Liver (tissue), 9 donors: ENCODE results near the gene SH3GL1. TPM values are rescaled to one million over a fixed set of nuclear protein-coding genes. Genes with fewer than 3 reads are reported as not detected.

Experiments used
- DNase-seq: peaks from one replicate; pipeline ENCODE4 v3.0.0-alpha.2; 2017; ENCODE audit warnings: low spot score
- H3K27ac ChIP-seq, 2 donors: one replicate each; pipeline ENCODE4 v1.7.0; 2013; ENCODE audit warnings: inconsistent platforms in 2 of 2, low read length in 2 of 2, control low read depth in 1 of 2, low read depth in 1 of 2, mild to moderate bottlenecking in 1 of 2
- H3K27me3 ChIP-seq, 4 donors: one replicate each; pipeline versions ENCODE4 v1.6.1 to v1.7.0; 2013; ENCODE audit warnings: low read length in 3 of 4, inconsistent platforms in 1 of 4, mild to moderate bottlenecking in 1 of 4, moderate library complexity in 1 of 4; ENCODE audit not compliant: control insufficient read depth in 4 of 4, insufficient read depth in 4 of 4
- H3K36me3 ChIP-seq, 4 donors: one replicate each; pipeline versions ENCODE4 v1.6.1 to v1.7.0; 2013; ENCODE audit warnings: low read length in 3 of 4, mild to moderate bottlenecking in 3 of 4, low read depth in 1 of 4, moderate library complexity in 1 of 4; ENCODE audit not compliant: control insufficient read depth in 4 of 4, insufficient read depth in 3 of 4
- H3K4me1 ChIP-seq, 4 donors: one replicate each; pipeline versions ENCODE4 v1.6.1 to v1.7.0; 2013; ENCODE audit warnings: low read length in 3 of 4, mild to moderate bottlenecking in 3 of 4, moderate library complexity in 1 of 4; ENCODE audit not compliant: control insufficient read depth in 4 of 4, insufficient read depth in 4 of 4
- H3K4me3 ChIP-seq, 3 donors: one replicate each; pipeline versions ENCODE4 v1.6.1 to v1.7.0; 2013; ENCODE audit warnings: low read length in 3 of 3, control low read depth in 1 of 3, low read depth in 1 of 3, mild to moderate bottlenecking in 1 of 3
- H3K9ac ChIP-seq, 2 donors: one replicate each; pipeline ENCODE4 v1.7.0; 2013; ENCODE audit warnings: low read length in 2 of 2, mild to moderate bottlenecking in 2 of 2, moderate library complexity in 2 of 2, control low read depth in 1 of 2, low read depth in 1 of 2
- H3K9me3 ChIP-seq, 4 donors: one replicate each; pipeline versions ENCODE4 v1.6.1 to v1.7.0; 2013; ENCODE audit warnings: low read length in 3 of 4; ENCODE audit not compliant: control insufficient read depth in 4 of 4
- ATF3 ChIP-seq: IDR thresholded peaks from 2 replicates; pipeline ENCODE4 v1.6.1; 2016; ENCODE audit warnings: antibody characterized with exemption
- CTCF ChIP-seq: fragments of 150-350 bp; IDR thresholded peaks from 2 replicates; pipeline ENCODE4 v1.5.1; 2017; ENCODE audit warnings: improper control_type of control experiment, low read depth, low read length; ENCODE audit not compliant: missing input control
- EGR1 ChIP-seq, 2 donors: IDR thresholded peaks; 2 replicates each; pipeline ENCODE4 v1.6.1; 2016 to 2018; ENCODE audit warnings: antibody characterized with exemption in 2 of 2, low read depth in 2 of 2
- FOXA1 ChIP-seq: IDR thresholded peaks from 2 replicates; pipeline ENCODE4 v1.6.1; 2016; ENCODE audit warnings: antibody characterized with exemption
- FOXA2 ChIP-seq: IDR thresholded peaks from 2 replicates; pipeline ENCODE4 v1.6.1; 2016; ENCODE audit warnings: antibody characterized with exemption
- HNF4A ChIP-seq, 2 donors: conservative IDR thresholded peaks; 2 replicates each; pipeline ENCODE4 v1.6.1; 2016; ENCODE audit warnings: antibody characterized with exemption in 2 of 2, mild to moderate bottlenecking in 2 of 2
- HNF4G ChIP-seq: IDR thresholded peaks from 2 replicates; pipeline ENCODE4 v1.6.1; 2016; ENCODE audit warnings: antibody characterized with exemption
- JUND ChIP-seq, 2 donors: IDR thresholded peaks; 2 replicates each; pipeline ENCODE4 v1.6.1; 2016; ENCODE audit warnings: antibody characterized with exemption in 2 of 2
- MAX ChIP-seq: IDR thresholded peaks from 2 replicates; pipeline ENCODE4 v1.6.1; 2016; ENCODE audit warnings: antibody characterized with exemption
- NR2F2 ChIP-seq: IDR thresholded peaks from 2 replicates; pipeline ENCODE4 v1.6.1; 2016; ENCODE audit warnings: antibody characterized with exemption
- RAD21 ChIP-seq, 2 donors: IDR thresholded peaks; 2 replicates each; pipeline ENCODE4 v1.6.1; 2016; ENCODE audit warnings: antibody characterized with exemption in 2 of 2, mild to moderate bottlenecking in 2 of 2
- REST ChIP-seq: IDR thresholded peaks from 2 replicates; pipeline ENCODE4 v1.6.1; 2016; ENCODE audit warnings: antibody characterized with exemption, mild to moderate bottlenecking
- RXRA ChIP-seq, 2 donors: IDR thresholded peaks; 2 replicates each; pipeline ENCODE4 v1.6.1; 2017 to 2018; ENCODE audit warnings: antibody characterized with exemption in 2 of 2, mild to moderate bottlenecking in 1 of 2
- TAF1 ChIP-seq: conservative IDR thresholded peaks from 2 replicates; pipeline ENCODE4 v1.6.1; 2016; ENCODE audit warnings: antibody characterized with exemption, mild to moderate bottlenecking
- YY1 ChIP-seq: IDR thresholded peaks from 2 replicates; pipeline ENCODE4 v1.6.1; 2016; ENCODE audit warnings: antibody characterized with exemption, mild to moderate bottlenecking
- WGBS: extraction: QIAGEN DNeasy Blood & Tissue Kit; methylation state at CpG from one replicate; pipeline ENCODE4 v1.1.7; 2013; 5-methylcytosine and 5-hydroxymethylcytosine counted together
- polyA plus RNA-seq, 2 donors: library from polyadenylated mRNA; stranded (reverse) in 1 of 2; unstranded in 1 of 2; fragments of 200-250 nt in 1 of 2; fragments of >200 nt in 1 of 2; fragmentation: Nextera tagmentation in 1 of 2; extraction: Ambion mirVana in 1 of 2; gene quantifications; one replicate each; pipeline versions ENCODE4 v1.2.1 to v1.2.3, GENCODE V29; 2013 to 2015
- total RNA-seq, 2 donors: library from RNA; depleted of rRNA; stranded (reverse); fragments of >200 nt; gene quantifications; one replicate each; pipeline ENCODE4 v1.2.3, GENCODE V29; 2014
- donor health status: healthy.
- donor health status: healthy.
- donor health status: healthy.
- donor health status: healthy.
- donor health status: healthy.

Gene SH3GL1
- total and polyA plus RNA-seq, 4 donors: 16.5 to 27.8 (median 18.2) TPM

- peaks cover 0 to 9% (median 0%) of the 10 kb centered on the region in 4 donors for H3K36me3 ChIP-seq
Observed at GRCh38 chr19:4432918-4433506, 32.7 kb upstream of the SH3GL1 start.

More at GRCh38 chr19:4432918-4433506, 32.7 kb upstream of the SH3GL1 start:
- Histone ChIP-seq H3K4me1 (no peaks in the 10 kb centered on the region), H3K27ac (no peak overlapping the region), H3K4me3 (no peak overlapping the region), H3K27me3 (no peaks in the 10 kb centered on the region), H3K9ac (no peak overlapping the region), H3K9me3 (no peaks in the 10 kb centered on the region)
- no peak for TF ChIP-seq RAD21 (IDR thresholded peaks at IDR 0.05)
- no peak for TF ChIP-seq HNF4G
- no peak for TF ChIP-seq NR2F2
- TF ChIP-seq MAX: no peak
- no peak for TF ChIP-seq FOXA2
- TF ChIP-seq RXRA (IDR thresholded peaks at IDR 0.05): no peak
- no peak for TF ChIP-seq REST
- TF ChIP-seq ATF3: no peak
- no peak for TF ChIP-seq CTCF
- TF ChIP-seq YY1: no peak
- no peak for TF ChIP-seq TAF1
- no peak for TF ChIP-seq JUND (IDR thresholded peaks at IDR 0.05)
- TF ChIP-seq EGR1 (IDR thresholded peaks at IDR 0.05; ENCODE audit: low read depth in 2 of 2): no peak
- TF ChIP-seq FOXA1: no peak
- no peak for TF ChIP-seq HNF4A (conservative IDR thresholded peaks at IDR 0.05)
- DNase-seq: no peak
- 95% methylated on average over 28 of the region's 28 CpGs for WGBS
